Panc1 (cell line): ENCODE results near the gene C6orf89.

Experiments used
- CTCF ChIP-seq: fragments of 450-650 bp; IDR thresholded peaks from 2 replicates; pipeline ENCODE4 v1.5.1; 2017; ENCODE audit warnings: mild to moderate bottlenecking
- POLR2AphosphoS5 ChIP-seq: IDR thresholded peaks from 2 replicates; pipeline ENCODE4 v1.6.1; 2012; ENCODE audit warnings: mild to moderate bottlenecking, low read depth, low read length, moderate library complexity
- REST ChIP-seq, 2 experiments: IDR thresholded peaks; 2 replicates each; pipeline ENCODE4 v1.6.1; 2011 to 2012; ENCODE audit warnings: low read depth in 2 of 2, control low read depth in 1 of 2, low read length in 1 of 2, mild to moderate bottlenecking in 1 of 2, moderate library complexity in 1 of 2; ENCODE audit not compliant: insufficient read depth in 1 of 2
- SIN3A ChIP-seq: IDR thresholded peaks from 2 replicates; pipeline ENCODE4 v1.6.1; 2012; ENCODE audit warnings: low read depth, mild to moderate bottlenecking, low read length, moderate library complexity, borderline replicate concordance; ENCODE audit not compliant: insufficient read depth

- TF ChIP-seq POLR2AphosphoS5 (no peak), REST (IDR thresholded peaks at IDR 0.05; ENCODE audit: insufficient read depth in 1 of 2, low read depth in 2 of 2, low read length in 1 of 2) (no peak), CTCF (no peak), SIN3A (no peak)
Measured at GRCh38 chr6:36937896-36938295, 52.1 kb downstream of the C6orf89 start.
